Heart right ventricle (tissue), 16 donors: ENCODE results near the gene ABL1. TPM values are rescaled to one million over a fixed set of nuclear protein-coding genes. Genes with fewer than 3 reads are reported as not detected.

Experiments used
- ATAC-seq, 8 donors: fragments of 200-7000 bp; cut with Tn5 transposase; one replicate each; pipeline ENCODE4 v1.9.1; 2020; ENCODE audit warnings: mild to moderate bottlenecking in 8 of 8, moderate library complexity in 8 of 8, moderate number of reproducible peaks in 1 of 8
- DNase-seq, 2 donors: peaks; one replicate each; pipeline ENCODE4 v3.0.0-alpha.2; 2020
- H3K27ac ChIP-seq, 10 donors: fragments of 200-600 bp; sonication (generic) in 2 of 10; one replicate each; pipeline versions ENCODE4 v1.5.0 to v1.8.0; 2020 to 2022; ENCODE audit warnings: mild to moderate bottlenecking in 3 of 10
- H3K27me3 ChIP-seq, 7 donors: fragments of 200-600 bp; one replicate each; pipeline ENCODE4 v1.8.0; 2021 to 2022; ENCODE audit warnings: mild to moderate bottlenecking in 2 of 7
- H3K36me3 ChIP-seq, 9 donors: fragments of 200-600 bp; sonication (generic) in 1 of 9; one replicate each; pipeline versions ENCODE4 v1.5.0 to v1.8.0; 2020 to 2022; ENCODE audit warnings: mild to moderate bottlenecking in 2 of 9
- H3K4me1 ChIP-seq, 9 donors: fragments of 200-600 bp; sonication (generic) in 1 of 9; one replicate each; pipeline versions ENCODE4 v1.5.0 to v1.8.0; 2020 to 2022; ENCODE audit warnings: mild to moderate bottlenecking in 4 of 9
- H3K4me3 ChIP-seq, 10 donors: fragments of 200-600 bp; sonication (generic) in 2 of 10; one replicate each; pipeline versions ENCODE4 v1.5.0 to v1.8.0; 2020 to 2022; ENCODE audit warnings: mild to moderate bottlenecking in 7 of 10, moderate library complexity in 2 of 10
- H3K9me3 ChIP-seq, 11 donors: fragments of 200-600 bp in 10 of 11; sonication (generic) in 2 of 11; one replicate each; pipeline versions ENCODE4 v1.5.0 to v1.8.0; 2013 to 2022; ENCODE audit warnings: mild to moderate bottlenecking in 2 of 11, control low read depth in 1 of 11, moderate library complexity in 1 of 11
- CTCF ChIP-seq, 9 donors: fragments of 200-600 bp; sonication (generic) in 2 of 9; IDR thresholded peaks; one replicate each; pipeline versions ENCODE4 v1.5.0 to v1.8.0; 2021 to 2022; ENCODE audit warnings: antibody characterized with exemption in 9 of 9, mild to moderate bottlenecking in 5 of 9, moderate library complexity in 1 of 9
- WGBS, 2 donors: extraction: QIAGEN DNeasy Blood & Tissue Kit; methylation state at CpG; one replicate each; pipeline ENCODE4 v1.1.7; 2013; ENCODE audit warnings: inconsistent platforms in 1 of 2; 5-methylcytosine and 5-hydroxymethylcytosine counted together
- intact Hi-C, 10 donors: fragments of 100-400 bp; cut with DNase I; formaldehyde crosslinking; loops; one replicate each; pipeline versions ENCODE4 v1.11.1 to v1.14.2; 2022
- polyA plus RNA-seq, 2 donors: library from polyadenylated mRNA; stranded (reverse); fragments of 200-250 nt; gene quantifications; one replicate each; pipeline ENCODE4 v1.2.3, GENCODE V29; 2013
- total RNA-seq, 10 donors: library from RNA; stranded (reverse); fragmentation: NEBNext Ultra II Directional in 3 of 10; extraction: Animal tissue kit (Norgen Biotek cat#: 25700) in 3 of 10; gene quantifications; one replicate each; pipeline versions ENCODE4 v1.2.1 to v1.2.4, GENCODE V29; 2021 to 2023
- donor health status: Arrhythmogenic right ventricular cardiomyopathy.
- donor health status: ischemic (EF 13 %, LVEDD 7.1; RV severe dilation, severe dysfunction).
- donor health status: healthy with polysubstance abuse.
- donor health status: DM: no; HTN: yes; CAD: no.
- donor health status: DM: no; HTN: no; CAD: no.
- donor health status: ischemic (EF 25% LVEDD 6.9; RV normal size, moderate dysfunction).
- donor health status: ischemic (EF 25% LVEDD 5.7; RV mildly dilated, moderate dysfunction).
- donor health status: healthy.
- donor health status: DM: yes; HTN: yes; CAD: no.
- donor health status: Ischemic cardiomyopathy.
- donor health status: ischemic (EF 35%, LVEDD 5.7; RV mildly dilated, moderate dysfunction).
- donor health status: nonischemic (EF 11% LVEDD 7.7; RV severe dilation, severe dysfunction).
- donor health status: DM: yes; HTN: yes; CAD: no.
- donor health status: PGD.
- donor health status: ischemic (EF 29% LVEDD 5.4; RV normal size, mild dysfunction).
- donor health status: nonischemic (EF 23%, LVEDD 6.1; RV moderate dilation, normal function).

ABL1 gene
- total and polyA plus RNA-seq, 12 donors = 16.2 to 48.8 (median 33.3) TPM

GRCh38 chr9:130862217-130862616, 27.2 kb downstream of the ABL1 start:
- peaks cover 0 to 78% (median 0%) of the 10 kb centered on the region in 9 donors for H3K36me3 ChIP-seq

GRCh38 chr9:130862747-130863146, 27.7 kb downstream of the ABL1 start:
- TF ChIP-seq CTCF (IDR thresholded peaks at IDR 0.05) = no peak
- peaks cover 13 to 82% (median 49%) of the 10 kb centered on the region in 9 donors for H3K4me1 ChIP-seq
- WGBS, 2 donors = 91 to 95% methylated on average over 23 of the region's 23 CpGs
- peak overlapping the region in 3 of 10 donors; percentile 3 to 32 (median 19) for H3K27ac ChIP-seq
- H3K27me3 ChIP-seq = no peaks in the 10 kb centered on the region
- H3K9me3 ChIP-seq = no peaks in the 10 kb centered on the region
- ATAC-seq (no peak), DNase-seq (no peak)
- H3K36me3 ChIP-seq = peaks cover 0 to 76% (median 0%) of the 10 kb centered on the region in 9 donors
- intact Hi-C loops = loop anchor here in 9 of 10 donors (1.0 to 10.0 kb wide), 10 partner anchors 90 to 185 kb away; no protein-coding TSS in a partner anchor
- H3K4me3 ChIP-seq = no peak overlapping the region

More at GRCh38 chr9:130862217-130862616, 27.2 kb downstream of the ABL1 start:
- H3K4me1 ChIP-seq = peaks cover 13 to 81% (median 49%) of the 10 kb centered on the region in 9 donors
- ATAC-seq (no peak), DNase-seq (no peak)
- no peaks in the 10 kb centered on the region for H3K27me3 ChIP-seq
- no peak overlapping the region for H3K4me3 ChIP-seq
- TF ChIP-seq CTCF (IDR thresholded peaks at IDR 0.05) = no peak
- no peaks in the 10 kb centered on the region for H3K9me3 ChIP-seq
- intact Hi-C loops = loop anchor here in 9 of 10 donors (2.0 to 10.0 kb wide), 9 partner anchors 90 to 185 kb away; no protein-coding TSS in a partner anchor
- 85 to 92% methylated on average over 8 of the region's 8 CpGs for WGBS, 2 donors
- H3K27ac ChIP-seq = peak overlapping the region in 3 of 10 donors; percentile 28 to 74 (median 32)

GRCh38 chr9:130864541-130864940, 29.5 kb downstream of the ABL1 start:
- Histone ChIP-seq H3K27me3 (no peaks in the 10 kb centered on the region), H3K4me1 (peaks cover 8 to 74% (median 41%) of the 10 kb centered on the region in 9 donors), H3K36me3 (peaks cover 0 to 74% (median 0%) of the 10 kb centered on the region in 9 donors), H3K27ac (no peak overlapping the region), H3K9me3 (no peaks in the 10 kb centered on the region), H3K4me3 (no peak overlapping the region)
- intact Hi-C loops = loop anchor here in 7 of 10 donors (2.0 to 10.0 kb wide), 7 partner anchors 92 to 183 kb away; no protein-coding TSS in a partner anchor
- 93% methylated on average over 6 of the region's 6 CpGs for WGBS, 2 donors
- no peak for DNase-seq
- TF ChIP-seq CTCF (IDR thresholded peaks at IDR 0.05) = no peak
- ATAC-seq = no peak

- intact Hi-C loops = loop anchor here in 7 of 10 donors (2.0 to 10.0 kb wide), 7 partner anchors 75 to 181 kb away; no protein-coding TSS in a partner anchor
- TF ChIP-seq CTCF (IDR thresholded peaks at IDR 0.05) = no peak
Observed at GRCh38 chr9:130865921-130866320, 30.9 kb downstream of the ABL1 start.

More at GRCh38 chr9:130865921-130866320, 30.9 kb downstream of the ABL1 start:
- 98% methylated on average over 3 of the region's 3 CpGs for WGBS, 2 donors
- Histone ChIP-seq H3K9me3 (no peaks in the 10 kb centered on the region), H3K4me1 (peaks cover 2 to 74% (median 36%) of the 10 kb centered on the region in 9 donors), H3K4me3 (no peak overlapping the region), H3K27me3 (no peaks in the 10 kb centered on the region), H3K27ac (no peak overlapping the region), H3K36me3 (peaks cover 0 to 80% (median 0%) of the 10 kb centered on the region in 9 donors)
- DNase-seq = no peak
- ATAC-seq = no peak
